ENCODE results near the gene TNFRSF21.
"Not testable (repeated sequence)": the region's sequence is repeated elsewhere in the genome, so short reads cannot be mapped to it uniquely, and the experiment has no call there.

Gene TNFRSF21

DNA sequence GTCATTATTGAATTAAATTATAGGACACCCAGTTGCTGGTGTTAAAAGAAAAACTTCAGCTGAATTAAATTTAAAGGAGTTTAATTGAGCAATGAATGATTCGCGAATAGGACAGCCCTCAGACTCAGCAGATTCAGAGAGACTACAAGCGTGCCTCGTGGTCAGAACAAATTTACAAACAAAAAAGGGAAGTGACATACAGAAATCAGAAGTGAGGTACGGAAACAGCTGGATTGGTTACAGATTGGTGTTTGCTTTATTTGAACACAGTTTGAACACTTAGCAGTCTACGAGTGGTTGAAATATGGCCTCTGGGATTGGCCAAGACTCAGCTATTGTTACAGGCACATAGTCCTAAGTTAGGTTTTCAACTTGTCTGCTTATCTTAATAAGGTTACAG, 25.8 kb upstream of the TNFRSF21 start:
- Histone ChIP-seq H2AFZ (ENCODE audit: low read length) (no peak overlapping the region), H3K9ac (ENCODE audit: low read length) (no peak overlapping the region), H3F3A (ENCODE audit: insufficient read depth, low read length) (no peaks in the 10 kb centered on the region), H3K9me2 (replicated peaks; ENCODE audit: insufficient read depth, low read length) (no peaks in the 10 kb centered on the region), H4K20me1 (ENCODE audit: insufficient read depth, low read length) (no peaks in the 10 kb centered on the region), H3K4me2 (ENCODE audit: low read depth, low read length) (no peak overlapping the region), H3K4me1 (ENCODE audit: low read length) (no peaks in the 10 kb centered on the region), H3K79me2 (ENCODE audit: low read length) (no peaks in the 10 kb centered on the region), H3K27ac (ENCODE audit: low read length) (no peak overlapping the region), H3K4me3 (ENCODE audit: low read length) (no peak overlapping the region), H3K36me3 (replicated peaks; ENCODE audit: insufficient read depth, low read length) (no peaks in the 10 kb centered on the region), H3K27me3 (replicated peaks; ENCODE audit: insufficient read depth, low read length) (no peaks in the 10 kb centered on the region), H3K9me3 (replicated peaks; ENCODE audit: insufficient read depth, low read length) (no peaks in the 10 kb centered on the region)
- TF ChIP-seq, protein P1, sequence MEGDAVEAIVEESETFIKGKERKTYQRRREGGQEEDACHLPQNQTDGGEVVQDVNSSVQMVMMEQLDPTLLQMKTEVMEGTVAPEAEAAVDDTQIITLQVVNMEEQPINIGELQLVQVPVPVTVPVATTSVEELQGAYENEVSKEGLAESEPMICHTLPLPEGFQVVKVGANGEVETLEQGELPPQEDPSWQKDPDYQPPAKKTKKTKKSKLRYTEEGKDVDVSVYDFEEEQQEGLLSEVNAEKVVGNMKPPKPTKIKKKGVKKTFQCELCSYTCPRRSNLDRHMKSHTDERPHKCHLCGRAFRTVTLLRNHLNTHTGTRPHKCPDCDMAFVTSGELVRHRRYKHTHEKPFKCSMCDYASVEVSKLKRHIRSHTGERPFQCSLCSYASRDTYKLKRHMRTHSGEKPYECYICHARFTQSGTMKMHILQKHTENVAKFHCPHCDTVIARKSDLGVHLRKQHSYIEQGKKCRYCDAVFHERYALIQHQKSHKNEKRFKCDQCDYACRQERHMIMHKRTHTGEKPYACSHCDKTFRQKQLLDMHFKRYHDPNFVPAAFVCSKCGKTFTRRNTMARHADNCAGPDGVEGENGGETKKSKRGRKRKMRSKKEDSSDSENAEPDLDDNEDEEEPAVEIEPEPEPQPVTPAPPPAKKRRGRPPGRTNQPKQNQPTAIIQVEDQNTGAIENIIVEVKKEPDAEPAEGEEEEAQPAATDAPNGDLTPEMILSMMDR (IDR thresholded peaks at IDR 0.05; ENCODE audit: low read length): no peak
- TF ChIP-seq EZH2 (optimal IDR thresholded peaks at IDR 0.05; ENCODE audit: low read depth, low read length): no peak
- no peak for TF ChIP-seq EZH2phosphoT487 (IDR thresholded peaks at IDR 0.05; ENCODE audit: low read length)
- DNase-seq: peak; percentile 15

DNA sequence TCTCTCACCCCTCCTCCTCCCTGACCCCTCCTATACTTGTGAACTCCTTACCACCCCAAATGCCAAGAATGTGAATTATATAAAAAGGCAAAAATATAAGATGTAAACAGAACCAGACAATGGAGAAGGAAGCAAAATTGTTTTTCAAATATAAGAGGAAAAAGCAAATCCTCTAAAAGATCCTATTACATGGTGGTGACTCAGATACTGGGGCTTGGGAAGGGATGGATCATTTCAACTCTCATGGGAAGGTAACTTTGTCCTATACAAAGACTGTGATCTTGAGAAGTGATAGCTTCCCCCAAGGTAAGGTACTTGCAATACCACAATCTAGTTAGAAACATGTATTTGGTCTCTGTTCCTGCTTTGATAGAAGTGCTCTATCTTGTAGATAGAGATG, 24.6 kb upstream of the TNFRSF21 start:
- H3K9me3 ChIP-seq (replicated peaks; ENCODE audit: insufficient read depth, low read length): no peaks in the 10 kb centered on the region
- H3K79me2 ChIP-seq (ENCODE audit: low read length): no peaks in the 10 kb centered on the region
- no peaks in the 10 kb centered on the region for H3K36me3 ChIP-seq (replicated peaks; ENCODE audit: insufficient read depth, low read length)
- no peaks in the 10 kb centered on the region for H4K20me1 ChIP-seq (ENCODE audit: insufficient read depth, low read length)
- H3K9me2 ChIP-seq (replicated peaks; ENCODE audit: insufficient read depth, low read length): no peaks in the 10 kb centered on the region
- no peak overlapping the region for H3K4me3 ChIP-seq (ENCODE audit: low read length)
- DNase-seq: no peak
- H3K9ac ChIP-seq (ENCODE audit: low read length): no peak overlapping the region
- H3K4me2 ChIP-seq (ENCODE audit: low read depth, low read length): no peak overlapping the region
- H3K4me1 ChIP-seq (ENCODE audit: low read length): no peaks in the 10 kb centered on the region
- H2AFZ ChIP-seq (ENCODE audit: low read length): no peak overlapping the region
- no peaks in the 10 kb centered on the region for H3F3A ChIP-seq (ENCODE audit: insufficient read depth, low read length)
- H3K27ac ChIP-seq (ENCODE audit: low read length): no peak overlapping the region
- no peak for TF ChIP-seq EZH2phosphoT487 (IDR thresholded peaks at IDR 0.05; ENCODE audit: low read length)
- TF ChIP-seq, protein P1 (IDR thresholded peaks at IDR 0.05; ENCODE audit: low read length): no peak
- no peak for TF ChIP-seq EZH2 (optimal IDR thresholded peaks at IDR 0.05; ENCODE audit: low read depth, low read length)
- H3K27me3 ChIP-seq (replicated peaks; ENCODE audit: insufficient read depth, low read length): no peaks in the 10 kb centered on the region

DNA sequence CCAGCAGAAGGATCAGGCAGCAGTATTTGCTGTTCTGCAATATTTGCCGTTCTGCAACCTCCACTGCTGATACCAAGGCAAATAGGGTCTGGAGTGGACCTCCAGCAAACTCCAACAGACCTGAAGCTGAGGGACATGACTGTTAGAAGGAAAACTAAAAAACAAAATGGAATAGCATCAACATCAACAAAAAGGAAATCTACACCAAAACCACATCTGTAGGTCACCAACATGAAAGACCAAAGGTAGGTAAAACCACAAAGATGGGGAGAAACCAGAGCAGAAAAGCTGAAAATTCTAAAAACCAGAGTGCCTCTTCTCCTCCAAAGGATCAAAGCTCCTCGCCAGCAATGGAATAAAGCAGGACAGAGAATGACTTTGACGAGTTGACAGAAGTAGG, 18.9 kb upstream of the TNFRSF21 start:
- H3K27me3 ChIP-seq (replicated peaks; ENCODE audit: insufficient read depth, low read length); H3K9ac ChIP-seq (ENCODE audit: low read length); H3F3A ChIP-seq (ENCODE audit: insufficient read depth, low read length); H3K9me2 ChIP-seq (replicated peaks; ENCODE audit: insufficient read depth, low read length); H3K4me2 ChIP-seq (ENCODE audit: low read depth, low read length); H2AFZ ChIP-seq (ENCODE audit: low read length); H3K79me2 ChIP-seq (ENCODE audit: low read length); H3K27ac ChIP-seq (ENCODE audit: low read length); H4K20me1 ChIP-seq (ENCODE audit: insufficient read depth, low read length); H3K36me3 ChIP-seq (replicated peaks; ENCODE audit: insufficient read depth, low read length); H3K9me3 ChIP-seq (replicated peaks; ENCODE audit: insufficient read depth, low read length); H3K4me1 ChIP-seq (ENCODE audit: low read length); H3K4me3 ChIP-seq (ENCODE audit: low read length); DNase-seq: not testable (repeated sequence)

DNA sequence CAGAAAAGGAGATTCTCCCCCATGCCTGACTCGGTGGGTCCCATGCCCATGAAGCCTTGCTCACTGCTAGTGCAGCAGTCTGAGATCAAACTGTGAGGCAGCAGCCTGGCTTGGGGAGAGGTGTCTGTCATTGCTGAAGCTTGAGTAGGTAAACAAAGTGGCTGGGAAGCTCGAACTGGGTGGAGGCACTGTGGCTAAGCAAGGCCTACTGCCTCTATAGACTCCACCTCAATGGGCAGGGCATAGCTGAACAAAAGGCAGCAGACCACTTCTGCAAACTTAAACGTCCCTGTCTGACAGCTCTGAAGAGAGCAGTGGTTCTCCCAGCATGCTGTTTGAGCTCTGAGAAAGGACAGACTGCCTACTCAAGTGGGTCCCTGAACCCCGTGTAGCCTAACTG, 18.4 kb upstream of the TNFRSF21 start:
- H3K36me3 ChIP-seq (replicated peaks; ENCODE audit: insufficient read depth, low read length); H3K9ac ChIP-seq (ENCODE audit: low read length); H3F3A ChIP-seq (ENCODE audit: insufficient read depth, low read length); DNase-seq; H3K4me1 ChIP-seq (ENCODE audit: low read length); H2AFZ ChIP-seq (ENCODE audit: low read length); H3K4me2 ChIP-seq (ENCODE audit: low read depth, low read length); H3K9me3 ChIP-seq (replicated peaks; ENCODE audit: insufficient read depth, low read length); H3K9me2 ChIP-seq (replicated peaks; ENCODE audit: insufficient read depth, low read length); H3K27me3 ChIP-seq (replicated peaks; ENCODE audit: insufficient read depth, low read length); H3K4me3 ChIP-seq (ENCODE audit: low read length); H3K79me2 ChIP-seq (ENCODE audit: low read length); H3K27ac ChIP-seq (ENCODE audit: low read length); H4K20me1 ChIP-seq (ENCODE audit: insufficient read depth, low read length): not testable (repeated sequence)
